NCI-H2196 (cell line): ENCODE measurements around the gene RSPO1.

Experiments used
- DNase-seq: peaks from one replicate; lab custom pipeline; 2025; ENCODE audit not compliant: unreplicated experiment; lab: John Stamatoyannopoulos, UW

RSPO1 gene

DNA sequence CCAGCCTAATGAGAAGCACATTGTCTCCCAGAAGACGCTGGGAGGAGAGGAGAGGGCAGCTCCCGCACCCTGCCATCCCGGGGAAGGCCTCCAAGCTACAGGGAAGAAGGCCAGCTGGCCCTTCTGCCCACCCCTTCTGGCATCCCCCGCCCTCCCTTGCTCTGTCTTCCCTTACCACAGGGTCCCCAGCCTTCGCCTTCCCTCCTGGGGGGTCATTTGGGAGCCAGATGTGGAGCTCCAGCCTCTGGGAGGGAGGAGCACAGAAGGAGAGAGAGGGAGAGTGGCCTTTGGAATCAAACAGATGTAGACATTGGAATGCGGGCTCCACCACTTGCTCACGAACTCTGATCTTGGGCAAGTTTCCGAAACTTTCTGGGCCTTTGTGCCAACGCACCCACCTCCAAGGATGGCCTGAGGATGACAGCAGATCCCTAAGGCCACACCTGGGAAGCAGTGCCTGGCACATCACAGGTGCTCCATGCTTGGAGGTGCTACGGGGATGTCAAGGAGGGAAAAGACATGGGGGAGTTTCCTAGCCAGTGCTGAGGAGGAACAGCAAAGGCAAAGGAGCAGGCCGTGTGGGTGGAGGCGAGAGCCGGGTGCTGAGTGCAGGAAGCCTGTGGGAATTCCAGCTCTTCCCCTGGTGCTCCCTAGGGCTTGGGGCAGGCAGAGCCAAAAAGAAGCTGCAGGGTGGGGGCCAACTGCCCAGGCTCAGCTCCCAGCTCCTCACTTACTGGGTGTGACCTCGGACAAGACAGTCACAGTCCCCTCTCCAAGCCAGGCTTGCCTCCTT lies 23.1 kb upstream of the RSPO1 start:
- DNase-seq, result no peak

DNA sequence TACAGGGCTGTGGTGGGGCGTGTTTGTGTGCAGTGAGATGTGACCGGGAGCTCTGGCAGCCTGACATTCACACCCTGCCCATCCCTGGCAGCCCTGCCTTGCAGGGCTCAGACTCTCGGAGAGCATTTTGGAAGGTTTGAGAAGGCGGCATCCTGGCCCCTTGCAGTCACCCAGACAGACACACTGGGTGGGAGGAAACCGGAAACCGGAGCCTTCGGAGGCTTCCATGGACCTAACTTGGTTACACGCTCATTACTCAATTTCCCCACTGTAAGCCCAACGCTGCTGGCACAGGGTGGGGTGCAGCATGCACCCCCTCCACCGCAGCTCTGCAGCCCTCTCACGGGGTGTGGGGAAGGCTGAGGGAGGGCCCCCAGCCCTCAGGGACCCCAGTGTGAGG lies 22.2 kb upstream of the RSPO1 start:
- no peak for DNase-seq

DNA sequence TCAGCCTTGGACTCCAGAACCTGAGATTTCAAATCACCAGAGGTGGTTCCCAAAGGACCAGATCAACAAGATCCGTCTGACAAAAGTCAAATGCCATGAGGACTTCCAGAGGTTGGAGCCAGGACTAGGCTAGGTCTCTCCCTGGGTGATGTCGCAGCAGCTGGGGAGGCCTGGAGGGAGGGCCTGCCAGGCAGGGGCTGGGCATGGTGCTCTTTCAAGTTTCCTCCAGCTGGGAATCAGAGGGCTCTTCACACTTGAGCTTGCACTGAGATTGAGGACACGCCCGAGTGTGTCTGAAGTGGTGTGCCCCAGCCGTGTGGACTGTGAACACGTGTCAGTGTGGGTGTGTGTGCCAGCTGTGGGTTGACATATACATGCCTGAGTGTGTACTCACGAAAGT lies 21.3 kb upstream of the RSPO1 start:
- DNase-seq, result no peak

DNA sequence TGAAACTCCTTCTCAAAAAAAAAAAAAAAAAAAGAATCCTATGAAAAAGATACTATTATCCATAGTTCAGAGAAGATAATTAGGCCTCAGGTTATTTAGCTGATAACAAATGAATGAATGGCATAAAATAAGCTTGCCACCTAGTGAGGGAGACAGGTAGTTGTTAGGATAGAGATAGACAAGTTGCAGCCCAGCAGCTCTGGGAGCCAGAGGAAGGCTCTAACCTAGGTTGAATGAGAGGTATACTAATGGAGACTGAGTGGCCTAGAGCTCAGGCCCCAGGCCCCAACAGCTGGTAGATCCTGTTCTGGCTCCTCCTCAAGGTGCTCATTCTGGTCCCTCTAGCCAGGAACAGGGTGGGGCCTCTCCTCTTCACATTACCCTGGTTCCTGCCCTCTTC lies 20.6 kb upstream of the RSPO1 start:
- no peak for DNase-seq

DNA sequence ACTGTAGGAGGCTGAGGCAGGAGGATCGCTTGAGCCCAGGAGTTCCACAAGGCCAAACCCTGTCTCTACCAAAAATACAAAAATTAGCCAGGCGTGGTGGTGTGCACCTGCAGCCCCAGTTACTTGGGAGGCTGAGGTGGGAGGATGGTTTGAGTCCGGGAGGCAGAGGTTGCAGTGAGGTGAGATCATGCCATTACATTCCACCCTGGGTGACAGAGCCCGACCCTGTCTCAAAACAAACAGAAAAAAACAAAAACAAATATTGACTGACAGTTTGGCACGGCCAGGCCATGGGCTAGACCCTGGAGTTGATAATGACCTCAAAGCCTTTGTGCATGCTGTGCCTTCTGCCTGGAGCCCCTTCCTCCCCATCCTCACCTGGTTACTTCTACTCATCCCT lies 19.2 kb upstream of the RSPO1 start:
- no peak for DNase-seq

DNA sequence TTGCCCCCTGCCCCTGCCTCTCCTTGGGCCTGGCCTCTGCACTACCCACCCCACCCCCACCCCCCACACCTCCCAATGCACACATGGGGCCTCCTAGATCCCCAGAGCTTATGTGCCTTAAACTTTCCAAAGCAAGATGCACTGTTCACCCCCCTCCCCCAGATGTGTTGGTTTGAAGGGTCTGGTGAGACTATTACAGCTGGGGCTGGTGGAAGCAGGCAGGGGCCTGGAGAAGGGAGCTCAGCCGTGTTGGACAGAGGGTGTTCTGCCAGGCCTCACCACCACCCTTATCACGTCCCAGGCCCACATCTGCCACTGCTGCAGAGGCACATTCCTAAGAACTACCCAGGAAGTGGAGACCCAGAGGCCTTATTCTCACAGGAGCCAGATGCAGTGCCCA lies 18.3 kb upstream of the RSPO1 start:
- DNase-seq, result no peak

DNA sequence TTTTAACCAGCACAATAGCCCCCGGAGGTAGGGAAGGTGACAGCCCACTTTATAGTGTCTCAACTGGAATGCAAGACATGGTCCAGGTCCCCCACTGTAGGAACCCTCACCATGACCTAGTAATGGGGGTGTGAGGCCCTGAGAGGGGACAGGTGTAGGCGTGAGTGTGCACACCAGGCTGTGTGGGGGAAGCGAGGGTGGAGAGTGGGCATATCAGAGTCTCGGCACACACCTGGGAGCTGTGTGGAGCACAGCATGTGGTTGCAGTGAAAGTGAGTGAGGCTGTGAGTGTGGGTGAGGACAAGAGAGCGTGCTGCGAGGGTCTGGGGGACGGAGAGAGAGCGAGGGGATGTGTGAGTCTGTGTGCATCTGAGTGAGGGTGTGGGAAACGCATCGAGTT lies 17.1 kb upstream of the RSPO1 start:
- DNase-seq, result no peak

DNA sequence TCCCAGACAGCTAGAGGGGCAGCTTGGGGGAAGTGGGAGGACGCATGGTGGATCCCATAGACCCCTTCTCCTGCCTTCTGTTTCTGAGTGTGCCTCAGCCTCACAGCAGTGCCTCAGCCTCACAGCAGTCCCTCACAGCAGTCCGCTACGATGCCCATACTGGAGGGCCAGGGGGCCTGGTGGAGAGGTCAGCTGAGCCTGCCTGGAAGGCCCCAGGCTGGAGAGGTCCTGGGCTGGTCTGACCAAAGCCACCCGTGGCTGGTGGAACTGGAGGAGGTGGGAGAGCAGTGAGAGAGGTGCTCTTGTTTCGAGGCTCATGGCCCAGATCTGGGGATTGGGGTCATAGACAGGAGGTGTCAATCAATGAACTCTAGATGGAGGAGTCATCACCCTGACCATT lies 16.0 kb upstream of the RSPO1 start:
- DNase-seq, result no peak

DNA sequence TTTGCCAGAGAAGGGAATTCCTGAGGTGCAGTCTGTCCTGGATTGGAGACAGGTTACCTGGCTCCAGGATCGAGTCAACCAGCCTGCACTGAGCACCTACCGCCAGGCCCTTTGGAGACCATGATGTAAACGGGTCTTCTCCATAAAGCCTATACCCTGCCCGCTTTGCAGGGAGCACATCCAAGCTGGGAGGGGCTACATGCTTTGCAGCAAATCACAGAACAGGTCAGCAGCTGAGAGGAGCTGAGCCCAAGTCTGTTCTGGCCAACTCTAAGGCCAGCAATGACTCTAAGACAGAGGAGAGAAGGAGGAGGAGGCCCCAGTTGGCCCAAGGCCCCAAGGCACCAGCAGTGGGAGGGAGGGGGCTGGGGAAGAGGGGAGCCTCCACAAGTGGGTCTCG lies 15.5 kb upstream of the RSPO1 start:
- DNase-seq, result no peak

DNA sequence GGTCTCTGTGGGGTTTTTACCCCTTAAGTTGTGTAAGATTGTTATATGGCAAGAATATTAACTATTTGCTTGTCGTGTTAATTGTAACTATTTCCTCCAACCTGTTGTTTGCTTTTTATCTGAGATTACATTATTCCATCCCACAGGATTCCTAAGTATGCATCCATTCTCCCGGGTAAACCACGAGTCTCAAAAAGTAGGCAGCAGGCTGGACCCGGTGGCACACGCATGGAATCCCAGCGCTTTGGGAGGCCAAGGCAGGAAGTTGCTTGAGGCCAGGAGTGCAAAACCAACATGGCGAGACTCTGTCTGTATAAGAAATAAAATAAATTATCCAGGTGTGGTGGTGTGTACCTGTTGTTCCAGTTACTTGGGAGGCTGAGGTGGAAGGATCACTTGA lies 12.6 kb upstream of the RSPO1 start:
- DNase-seq, result no peak

DNA sequence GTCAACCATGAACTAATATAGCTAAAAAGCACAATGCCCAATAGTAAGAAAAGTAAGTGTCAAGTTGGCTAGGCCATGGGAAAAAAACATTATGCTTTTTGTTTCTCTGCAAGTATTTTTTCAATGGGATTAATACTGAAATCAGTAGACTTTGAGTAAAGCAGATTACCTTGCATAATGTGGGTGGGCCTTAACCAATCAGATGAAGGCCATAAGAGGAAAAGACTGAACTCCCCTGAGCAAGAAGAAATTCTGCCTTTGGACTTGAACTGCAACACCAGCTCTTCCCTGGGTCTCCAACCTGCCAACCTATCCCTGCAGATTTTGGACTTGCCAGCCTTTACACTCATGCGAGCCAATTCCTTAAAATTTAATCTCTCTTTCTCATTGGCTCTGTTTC lies 6.4 kb upstream of the RSPO1 start:
- no peak for DNase-seq

DNA sequence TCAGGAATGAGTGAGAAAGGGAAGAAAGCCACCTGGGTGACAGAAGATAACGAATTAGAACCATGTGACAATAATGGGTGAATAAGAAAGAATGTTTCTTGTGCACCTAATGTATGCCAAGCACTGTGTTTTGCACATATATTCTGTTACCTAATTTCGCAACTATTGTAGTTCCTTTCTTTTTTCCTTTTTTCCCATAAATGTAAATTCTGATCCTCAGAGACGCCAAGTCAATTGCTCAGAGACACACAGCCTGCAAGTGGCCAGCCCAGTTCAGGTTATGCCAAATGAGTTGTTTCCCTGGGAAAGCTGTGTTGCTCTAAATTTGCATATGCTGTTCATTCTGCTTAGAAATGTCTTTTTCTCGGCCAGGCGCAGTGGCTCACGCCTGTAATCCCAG lies 1.7 kb upstream of the RSPO1 start:
- no peak for DNase-seq

DNA sequence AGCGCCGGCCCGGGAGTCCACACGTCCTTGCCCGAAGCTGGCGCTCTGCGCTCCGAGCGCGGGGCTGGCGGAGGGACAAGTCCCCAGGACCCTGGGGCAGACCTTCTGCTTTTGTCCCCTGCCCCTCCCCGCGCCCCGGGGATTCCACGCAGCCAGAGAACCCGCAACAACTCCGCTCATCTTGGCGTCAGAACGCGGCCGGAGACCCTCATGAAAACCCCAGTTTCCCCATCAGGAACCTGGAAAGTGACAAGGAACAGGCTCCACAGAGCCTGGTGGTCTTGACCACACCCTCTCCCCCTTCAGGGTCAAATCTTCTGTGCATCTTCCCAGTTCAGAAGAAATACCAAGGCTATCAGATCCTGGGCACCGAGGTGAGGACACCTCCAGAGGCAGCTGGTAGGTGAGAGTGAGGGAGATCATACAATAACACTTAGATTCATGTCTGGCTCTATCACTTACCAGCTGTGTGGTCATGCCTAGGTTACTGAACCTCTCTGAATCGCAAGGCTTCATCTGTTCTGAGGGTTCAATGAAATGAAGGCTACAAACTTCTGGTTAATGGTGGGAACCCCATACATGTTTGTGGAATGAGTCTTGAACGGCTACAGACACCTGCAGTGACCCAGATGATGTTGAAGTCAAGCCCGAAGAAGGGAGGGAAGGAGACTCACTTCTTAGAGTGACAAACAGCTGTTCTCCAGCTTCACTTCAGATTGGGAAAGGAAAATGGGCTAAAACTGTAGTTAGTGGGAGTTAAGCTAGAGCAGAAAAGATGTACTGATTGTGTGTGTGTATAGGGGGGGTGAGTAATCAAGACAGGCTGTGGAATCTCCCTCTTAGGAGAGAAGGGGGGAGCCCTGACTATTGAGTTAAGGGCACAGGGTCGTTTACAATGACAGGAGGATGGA lies 555 bp upstream of the RSPO1 start:
- DNase-seq, result no peak

DNA sequence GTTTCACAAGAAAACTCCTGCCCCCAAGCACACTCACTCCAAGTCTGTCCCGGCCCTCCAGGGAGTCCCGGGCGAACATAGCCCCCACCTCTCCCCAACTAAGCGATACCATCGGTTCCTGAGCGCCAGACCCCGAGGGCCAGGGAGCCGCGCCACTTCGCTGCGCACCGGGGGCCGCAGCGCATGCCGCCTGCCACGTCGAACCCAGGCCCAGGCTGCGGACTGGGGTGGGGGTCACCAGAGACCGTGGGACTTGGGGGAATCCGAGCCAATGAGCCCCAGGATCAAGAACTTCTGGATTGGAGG lies 801 bp downstream of the RSPO1 start:
- no peak for DNase-seq

DNA sequence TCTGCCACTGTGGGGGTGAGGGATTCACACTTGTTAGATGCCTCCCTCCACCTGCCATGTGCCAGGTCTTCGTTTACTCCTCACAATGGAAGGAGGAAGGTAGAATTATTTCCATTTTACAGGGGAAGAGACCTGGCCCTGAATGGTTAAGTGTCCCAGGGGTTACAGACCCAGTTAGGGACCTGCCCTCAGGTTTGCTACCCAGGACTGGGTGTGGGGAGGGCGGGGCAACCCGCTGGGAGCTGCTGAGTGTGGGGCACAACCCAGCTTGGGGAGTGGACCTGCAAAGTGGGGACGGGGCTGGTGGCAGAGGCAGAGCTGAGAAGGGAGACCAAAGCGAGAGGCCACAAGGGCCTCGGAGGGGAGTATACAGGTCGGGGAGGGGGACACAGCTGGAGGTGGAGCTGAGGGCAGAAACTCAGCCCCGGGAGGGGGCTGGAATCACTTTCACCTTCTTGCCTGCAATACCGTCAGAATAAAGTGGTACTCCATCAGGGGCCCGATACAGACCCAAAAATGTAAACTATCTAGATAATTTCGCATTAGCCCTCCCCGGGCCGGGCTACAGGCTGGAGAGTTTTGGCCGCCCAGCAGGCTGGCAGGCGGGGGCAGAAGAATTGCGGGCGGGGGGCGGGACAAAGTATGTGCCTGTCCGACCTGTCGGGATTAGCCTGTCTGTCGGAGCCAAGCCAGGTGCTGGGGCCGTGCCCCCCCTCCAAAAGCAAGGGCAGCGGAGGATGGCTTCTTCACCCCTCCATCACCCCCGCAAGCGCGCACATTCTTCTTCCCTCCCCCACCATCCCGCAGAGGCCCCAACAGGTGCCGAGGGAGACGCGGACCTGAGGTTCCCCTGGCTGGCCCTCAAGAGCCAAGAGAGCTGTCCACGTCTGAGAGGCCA lies 1.4 kb downstream of the RSPO1 start:
- DNase-seq, result no peak

DNA sequence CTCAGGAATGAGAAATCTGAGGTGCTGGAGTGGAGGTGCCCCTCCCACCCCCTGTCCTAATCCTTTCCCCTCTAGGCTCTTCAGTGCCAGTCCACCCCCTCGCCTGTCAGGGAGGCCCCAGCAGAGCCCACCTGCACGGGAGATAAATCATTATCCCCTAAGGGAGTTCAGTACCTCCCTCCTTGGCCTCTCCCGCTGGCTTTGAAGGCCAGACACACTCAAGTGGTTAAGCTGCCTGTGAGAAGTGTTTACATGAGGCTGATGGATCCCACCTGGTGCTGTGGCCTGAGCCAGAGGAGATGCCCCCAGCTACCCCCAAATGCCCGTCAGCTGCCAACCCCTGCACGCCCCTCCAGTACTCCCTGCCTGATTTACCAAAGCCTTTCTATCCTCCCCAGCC lies 3.7 kb downstream of the RSPO1 start:
- no peak for DNase-seq

DNA sequence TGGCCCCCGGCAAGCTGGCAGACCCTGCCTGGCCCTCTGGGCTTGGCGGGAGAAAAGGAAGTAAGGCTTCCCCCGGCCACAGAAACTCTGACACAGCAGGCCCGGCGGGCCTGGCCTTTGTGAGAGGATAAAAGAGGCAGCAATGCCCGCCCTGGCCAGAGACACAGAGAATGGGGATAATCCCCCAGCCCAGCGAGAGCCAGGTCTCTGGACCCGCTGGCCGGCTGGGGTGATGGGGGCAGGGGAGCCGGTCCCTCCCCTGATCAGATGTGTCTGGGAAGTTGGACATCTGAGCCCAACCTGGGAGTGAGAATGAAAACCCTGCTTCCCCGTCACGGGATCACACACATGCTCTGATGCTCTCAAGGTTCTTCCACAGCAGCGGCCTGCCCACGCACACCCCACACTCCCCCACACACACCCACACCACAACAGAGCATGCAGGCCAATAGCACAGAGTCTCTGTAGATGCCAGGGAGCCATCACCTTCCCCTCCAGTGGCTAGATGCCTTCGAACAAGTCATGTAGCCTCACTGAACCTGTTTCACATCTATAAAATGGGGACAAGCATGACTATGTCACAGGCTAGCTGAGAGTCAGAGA lies 4.2 kb downstream of the RSPO1 start:
- DNase-seq, result no peak

DNA sequence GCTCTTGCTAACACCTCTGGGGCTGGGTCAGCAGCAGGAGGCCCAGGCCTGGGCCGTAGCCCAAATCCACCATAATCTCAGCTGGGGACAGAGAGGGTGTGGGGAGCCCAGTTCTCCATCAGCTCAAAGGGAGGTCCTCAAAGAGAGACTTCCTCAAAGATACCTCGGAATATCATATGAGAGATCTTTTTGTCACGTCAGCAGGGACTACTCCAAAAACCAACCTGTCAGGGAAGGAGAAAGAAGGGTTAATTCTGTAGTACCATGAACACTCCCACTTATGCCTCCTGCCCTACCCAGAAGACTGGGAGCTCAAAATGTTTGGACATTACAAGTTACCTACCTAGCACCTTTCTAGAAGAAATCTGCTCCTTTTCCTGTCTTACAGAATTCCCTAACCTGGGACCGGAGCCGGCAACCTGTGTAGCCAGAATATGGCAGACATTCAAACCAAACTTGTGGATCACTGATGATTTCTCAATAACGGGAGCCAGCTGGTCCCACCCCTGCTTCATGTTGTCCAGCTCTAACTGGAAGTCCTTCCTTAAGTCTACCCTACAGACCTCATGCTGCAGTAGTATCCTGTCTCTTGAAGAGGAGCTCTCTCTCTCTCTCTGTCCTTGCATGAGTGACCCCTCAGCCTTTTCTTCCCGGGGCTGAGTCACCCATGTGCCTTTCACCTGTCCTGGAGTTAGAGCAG lies 4.8 kb downstream of the RSPO1 start:
- DNase-seq, result no peak

DNA sequence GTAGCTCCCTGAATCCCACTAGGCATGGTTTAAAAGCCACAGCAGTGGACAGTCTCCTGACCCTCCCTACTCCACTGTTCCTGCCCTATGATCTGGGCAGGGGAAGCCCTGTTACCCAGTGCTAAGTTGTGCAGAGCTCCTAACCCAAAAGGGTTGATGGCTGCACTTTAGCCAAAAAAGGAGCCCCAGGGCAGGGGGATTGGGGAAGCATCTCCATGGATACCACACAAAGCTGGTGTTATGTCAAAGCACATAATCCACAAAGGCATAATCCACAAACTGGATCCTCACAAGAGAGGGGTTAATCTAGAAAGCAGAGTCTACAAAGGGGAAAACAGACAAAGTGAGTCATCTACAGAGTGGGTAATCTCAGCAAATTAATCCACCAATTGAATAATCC lies 5.7 kb downstream of the RSPO1 start:
- DNase-seq, result no peak

DNA sequence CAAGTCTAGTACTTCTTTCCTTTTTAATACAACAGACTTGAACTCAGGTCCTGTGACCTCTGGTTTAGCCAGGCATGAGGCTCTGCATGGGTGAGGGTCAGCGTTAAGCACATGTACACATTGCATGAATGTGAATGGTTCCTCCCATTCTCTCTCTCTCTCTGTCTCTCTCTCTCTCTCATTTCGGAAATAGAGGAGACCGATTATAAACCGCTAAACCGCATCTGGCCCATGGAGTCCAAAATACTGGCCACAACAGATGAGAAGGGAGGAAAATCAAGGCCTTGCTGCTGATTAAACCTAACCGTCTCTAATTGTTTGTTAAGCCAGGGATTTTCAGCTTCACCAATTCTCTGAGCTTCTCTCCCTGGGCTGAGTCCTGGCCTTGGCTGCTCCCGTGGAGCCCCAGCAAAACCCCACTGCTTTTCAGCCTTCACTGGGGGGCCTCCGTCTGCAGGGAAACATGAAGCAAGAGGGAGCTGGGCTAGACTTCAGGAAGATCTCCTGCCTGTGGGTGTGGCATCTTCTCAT lies 6.6 kb downstream of the RSPO1 start:
- DNase-seq, result no peak
